AG04449 (cell line): Measurements from ENCODE around the gene XYLT1.
"Not testable (repeated sequence)": the region's sequence is repeated elsewhere in the genome, so short reads cannot be mapped to it uniquely, and the experiment has no call there.

ENCODE experiments used
- CTCF ChIA-PET: fragments of 350-600 bp; formaldehyde crosslinking; extraction: SDS; loops from one replicate; lab custom pipeline; 2021; ENCODE audit warnings: antibody characterized with exemption; lab: Yijun Ruan, JAX
- POLR2A ChIA-PET: fragments of 400-600, 350-600 bp; formaldehyde crosslinking; extraction: SDS; loops from one replicate; lab custom pipeline; 2020; ENCODE audit warnings: antibody characterized with exemption, inconsistent platforms; lab: Yijun Ruan, JAX
- DNase-seq: peaks from one replicate; pipeline ENCODE4 v3.0.0-alpha.2; 2010; ENCODE audit warnings: low read depth, low spot score
- H3K4me3 ChIP-seq: 2 replicates; pipeline ENCODE4 v1.5.1; 2011; ENCODE audit warnings: low read depth, mild to moderate bottlenecking, control low read depth, low read length
- TF ChIP-seq, protein P1 (sequence below): IDR thresholded peaks from one replicate; pipeline ENCODE4 v1.5.1; 2011; ENCODE audit warnings: mild to moderate bottlenecking, moderate library complexity, low read length, control low read depth, inconsistent platforms; ENCODE audit not compliant: insufficient read depth; ENCODE audit errors: missing control alignments

Gene XYLT1

DNA sequence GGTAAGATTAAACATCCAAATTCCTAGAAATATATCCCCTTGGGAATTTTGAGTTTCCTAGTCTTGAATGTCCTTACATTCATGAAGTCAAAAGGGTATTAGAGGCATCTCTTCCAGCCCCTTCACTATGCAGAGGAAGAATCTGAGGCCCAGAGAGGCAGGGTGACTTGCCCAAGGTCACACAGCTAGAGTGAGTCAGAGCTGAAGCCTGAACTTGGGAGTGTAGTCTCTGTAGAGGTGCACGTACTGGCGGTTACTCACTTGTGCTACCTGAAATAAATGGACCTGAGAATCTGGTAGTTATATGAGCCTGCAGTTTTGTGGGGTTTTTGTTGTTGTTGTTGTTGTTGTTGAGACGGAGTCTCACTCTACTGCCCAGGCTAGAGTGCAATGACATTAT, 164.0 kb downstream of the XYLT1 start:
- CTCF ChIA-PET, result no interaction called here
- H3K4me3 ChIP-seq, result no peak overlapping the region
- TF ChIP-seq, protein P1, sequence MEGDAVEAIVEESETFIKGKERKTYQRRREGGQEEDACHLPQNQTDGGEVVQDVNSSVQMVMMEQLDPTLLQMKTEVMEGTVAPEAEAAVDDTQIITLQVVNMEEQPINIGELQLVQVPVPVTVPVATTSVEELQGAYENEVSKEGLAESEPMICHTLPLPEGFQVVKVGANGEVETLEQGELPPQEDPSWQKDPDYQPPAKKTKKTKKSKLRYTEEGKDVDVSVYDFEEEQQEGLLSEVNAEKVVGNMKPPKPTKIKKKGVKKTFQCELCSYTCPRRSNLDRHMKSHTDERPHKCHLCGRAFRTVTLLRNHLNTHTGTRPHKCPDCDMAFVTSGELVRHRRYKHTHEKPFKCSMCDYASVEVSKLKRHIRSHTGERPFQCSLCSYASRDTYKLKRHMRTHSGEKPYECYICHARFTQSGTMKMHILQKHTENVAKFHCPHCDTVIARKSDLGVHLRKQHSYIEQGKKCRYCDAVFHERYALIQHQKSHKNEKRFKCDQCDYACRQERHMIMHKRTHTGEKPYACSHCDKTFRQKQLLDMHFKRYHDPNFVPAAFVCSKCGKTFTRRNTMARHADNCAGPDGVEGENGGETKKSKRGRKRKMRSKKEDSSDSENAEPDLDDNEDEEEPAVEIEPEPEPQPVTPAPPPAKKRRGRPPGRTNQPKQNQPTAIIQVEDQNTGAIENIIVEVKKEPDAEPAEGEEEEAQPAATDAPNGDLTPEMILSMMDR, result no peak
- POLR2A ChIA-PET, result no interaction called here
- no peak for DNase-seq

DNA sequence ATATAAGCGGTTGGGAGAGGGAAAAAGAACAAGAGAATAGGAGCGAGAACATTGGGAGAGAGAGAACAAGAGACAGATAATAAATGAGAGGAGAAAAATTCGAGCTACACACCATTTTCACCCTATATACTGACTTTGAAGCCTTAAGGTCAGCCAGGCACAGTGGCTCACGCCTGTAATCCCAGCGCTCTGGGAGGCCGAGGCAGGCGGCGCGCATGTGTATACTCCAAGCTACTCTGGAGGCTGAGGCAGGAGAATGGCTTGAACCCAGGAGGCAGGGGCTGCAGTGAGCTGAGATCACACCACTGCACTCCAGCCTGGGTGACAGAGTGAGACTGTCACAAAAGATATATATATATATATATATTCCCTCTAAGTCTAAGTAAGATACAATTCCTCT, 164.5 kb downstream of the XYLT1 start:
- POLR2A ChIA-PET, CTCF ChIA-PET, H3K4me3 ChIP-seq, DNase-seq: not testable (repeated sequence)

DNA sequence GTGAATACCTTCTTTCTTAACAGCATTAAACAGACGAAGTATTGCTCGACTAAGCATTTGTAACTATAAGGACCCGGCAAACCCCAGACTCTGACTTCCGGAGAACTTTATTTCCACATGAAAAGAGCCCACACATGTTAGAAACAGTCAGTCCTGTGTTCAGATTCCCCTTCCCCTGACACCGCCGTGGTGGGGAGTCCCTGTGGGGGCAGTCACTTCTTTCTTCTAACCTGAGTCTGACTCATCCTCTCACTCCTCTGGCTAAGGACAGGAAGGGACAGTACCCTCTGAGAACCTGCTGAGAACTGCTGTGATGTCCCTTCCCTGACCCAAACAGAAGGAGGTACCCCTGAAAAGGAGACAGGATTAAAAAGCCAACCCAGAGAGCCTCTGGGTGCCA, 165.1 kb downstream of the XYLT1 start:
- no peak for DNase-seq
- CTCF ChIA-PET, result interaction anchor here (0.9 kb wide), 1 partner anchor 35 kb away, joined by 3 read pairs; no protein-coding TSS in a partner anchor
- H3K4me3 ChIP-seq, result no peak overlapping the region
- TF ChIP-seq, protein P1, result no peak
- POLR2A ChIA-PET, result no interaction called here

DNA sequence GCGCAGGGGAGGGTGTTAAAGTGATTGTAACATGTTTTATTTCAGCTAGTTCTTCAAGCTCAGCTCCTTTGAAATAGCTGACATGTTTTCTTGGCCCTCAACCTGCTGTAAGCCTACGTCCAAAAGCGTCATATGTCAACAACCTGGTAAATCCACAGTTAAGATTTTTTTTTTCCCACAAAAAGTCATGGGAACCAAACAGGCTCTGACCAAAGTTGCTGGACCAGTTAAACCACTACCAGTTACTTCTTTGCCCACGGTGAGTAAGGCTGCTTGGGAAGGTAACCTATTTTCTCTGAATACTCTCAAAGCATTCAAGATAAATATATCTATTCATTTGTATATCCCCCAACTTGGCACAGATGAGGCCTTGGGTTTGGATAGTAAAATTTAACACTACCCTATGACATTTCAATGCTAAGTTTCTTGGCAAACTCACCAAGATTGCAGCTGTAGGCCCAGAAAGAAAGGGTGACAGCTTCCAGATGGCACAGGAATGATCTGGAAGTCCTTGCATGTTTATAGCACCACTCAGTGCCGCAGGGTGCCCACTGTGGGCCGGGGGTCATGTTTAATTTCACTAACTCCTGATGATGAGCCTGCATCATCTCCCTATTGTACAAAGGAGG, 166.2 kb downstream of the XYLT1 start:
- ChIA-PET POLR2A (no interaction called here), CTCF (no interaction called here)
- TF ChIP-seq, protein P1, result no peak
- H3K4me3 ChIP-seq, result no peak overlapping the region
- DNase-seq, result no peak

DNA sequence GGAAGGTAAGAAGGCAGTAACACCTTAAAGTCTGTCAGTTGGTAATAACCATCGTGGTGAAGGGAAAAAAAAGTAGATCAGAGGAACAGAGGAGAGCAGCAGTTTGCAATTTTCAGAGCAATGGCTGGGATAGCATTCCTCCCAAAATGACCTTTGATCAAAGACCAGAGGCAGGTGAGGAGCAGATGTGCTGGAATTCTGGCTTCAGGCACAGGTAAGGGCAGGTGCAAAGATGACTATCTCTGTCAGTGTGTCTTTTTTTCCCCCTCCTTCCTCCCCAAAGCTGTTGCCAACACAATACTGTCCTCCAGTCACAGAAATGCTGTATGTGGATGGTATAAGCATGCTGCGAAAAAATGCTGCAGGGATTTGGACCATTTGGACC, 166.7 kb downstream of the XYLT1 start:
- TF ChIP-seq, protein P1, result no peak
- H3K4me3 ChIP-seq, result no peak overlapping the region
- DNase-seq, result no peak
- CTCF ChIA-PET, result no interaction called here
- POLR2A ChIA-PET, result no interaction called here

DNA sequence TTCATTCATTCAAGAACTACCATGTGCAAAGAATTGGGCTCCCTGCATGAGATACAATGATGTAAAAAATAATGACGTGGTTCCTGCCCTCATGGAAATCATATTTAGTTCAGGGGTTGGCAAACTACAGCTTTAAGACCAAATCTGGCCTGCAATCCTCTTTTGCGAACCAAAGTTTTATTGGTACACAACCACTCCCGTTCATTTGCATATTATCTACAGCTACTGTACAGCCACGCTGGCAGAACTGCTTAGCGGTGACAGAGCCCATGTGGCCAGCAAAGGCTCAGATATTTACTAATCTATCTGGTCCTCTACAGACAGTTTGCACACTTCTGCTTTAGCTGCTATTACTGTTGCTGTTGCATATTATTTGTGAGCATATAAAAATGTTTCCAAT, 167.7 kb downstream of the XYLT1 start:
- TF ChIP-seq, protein P1, result no peak
- POLR2A ChIA-PET, result no interaction called here
- CTCF ChIA-PET, result interaction anchor here (0.9 to 1.2 kb wide), 3 partner anchors 10 to 25 kb away, joined by 3 read pairs; no protein-coding TSS in a partner anchor
- no peak overlapping the region for H3K4me3 ChIP-seq
- no peak for DNase-seq

DNA sequence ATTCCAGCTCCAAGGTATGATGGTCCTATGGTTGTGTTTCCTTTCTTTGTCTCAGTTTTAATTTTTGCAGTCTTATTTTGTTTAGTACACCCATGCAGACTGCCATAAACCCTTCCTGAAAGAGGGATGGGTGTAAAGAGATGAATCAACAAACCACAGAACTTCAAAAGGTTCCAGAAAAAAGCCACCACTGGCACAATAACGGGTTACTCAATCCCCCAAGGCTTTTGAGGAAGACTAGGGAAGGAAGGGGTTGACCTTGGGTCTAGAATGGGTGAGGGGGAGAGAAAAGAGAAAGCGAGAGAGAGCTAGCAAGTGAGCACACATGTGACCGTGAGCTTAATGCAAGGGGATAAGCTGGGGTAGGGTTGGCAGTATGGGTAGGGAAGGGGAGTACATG, 168.1 kb downstream of the XYLT1 start:
- TF ChIP-seq, protein P1, result no peak
- no peak overlapping the region for H3K4me3 ChIP-seq
- ChIA-PET CTCF (interaction anchor here (0.9 to 1.2 kb wide), 4 partner anchors 10 to 441 kb away, joined by 3 read pairs; no protein-coding TSS in a partner anchor), POLR2A (no interaction called here)
- DNase-seq, result no peak
